GM12878 (cell line): Measurements from ENCODE around the gene RPGRIP1. TPM values are rescaled to one million over a fixed set of nuclear protein-coding genes. Genes with fewer than 3 reads are reported as not detected.

Source experiments
- ATAC-seq: fragments of 200-7000 bp; cut with Tn5 transposase; 3 replicates; pipeline ENCODE4 v1.9.1; 2020; ENCODE audit warnings: mild to moderate bottlenecking, moderate library complexity
- BruUV-seq: library from RNA; stranded (reverse); fragments of 400-500 nt; replicated peaks from 2 replicates; lab custom pipeline; 2021; lab: Mats Ljungman, UMichigan
- CTCF ChIA-PET: fragments of 300-600 bp; sonication (Branson Sonifier 250); formaldehyde crosslinking; extraction: SDS; loops from one replicate; lab custom pipeline; 2021; ENCODE audit warnings: inconsistent platforms; lab: Yijun Ruan, JAX
- POLR2A ChIA-PET: fragments of 350-600 bp; formaldehyde crosslinking; extraction: SDS; loops from one replicate; lab custom pipeline; 2021; ENCODE audit warnings: inconsistent platforms; lab: Charles Lee
- RAD21 ChIA-PET: fragments of 300-600 bp; sonication (Branson Sonifier 250); formaldehyde crosslinking; loops from one replicate; lab custom pipeline; 2023; ENCODE audit warnings: antibody characterized with exemption; ENCODE audit not compliant: unreplicated experiment; lab: Charles Lee
- SMC1A ChIA-PET: fragments of 300-600 bp; sonication (Branson Sonifier 250); formaldehyde crosslinking; loops from one replicate; lab custom pipeline; 2023; ENCODE audit not compliant: unreplicated experiment, uncharacterized antibody; lab: Charles Lee
- DNase-seq: peaks from one replicate; pipeline ENCODE4 v3.0.0-alpha.2; 2011; ENCODE audit warnings: low read depth, low spot score
- FAIRE-seq: peaks from 3 replicates; lab custom pipeline; 2011; peaks lifted over from hg19 to GRCh38; lab: Jason Lieb, UNC
- H2AFZ ChIP-seq: 2 replicates; pipeline ENCODE4 v1.6.0; 2011; ENCODE audit warnings: low read depth, low read length, control low read depth; ENCODE audit not compliant: control insufficient read depth
- H3K27ac ChIP-seq: 2 replicates; pipeline ENCODE4 v1.5.1; 2011; ENCODE audit warnings: control low read depth; ENCODE audit not compliant: control insufficient read depth, insufficient read depth
- H3K27me3 ChIP-seq, 2 experiments: replicated peaks in 1 of 2; 2 replicates each; pipeline versions ENCODE4 v1.6.0 to v1.6.1; 2011; ENCODE audit warnings: low read length in 1 of 2; ENCODE audit not compliant: control insufficient read depth in 2 of 2, insufficient read depth in 2 of 2
- H3K36me3 ChIP-seq, 2 experiments: 2 replicates each; pipeline ENCODE4 v1.5.1; 2011; ENCODE audit warnings: low read length in 1 of 2; ENCODE audit not compliant: control insufficient read depth in 2 of 2, insufficient read depth in 2 of 2
- H3K4me1 ChIP-seq: 2 replicates; pipeline ENCODE4 v1.6.1; 2011; ENCODE audit warnings: mild to moderate bottlenecking, low read length, moderate library complexity, mixed read lengths; ENCODE audit not compliant: control insufficient read depth, insufficient read depth
- H3K4me2 ChIP-seq: 2 replicates; pipeline ENCODE4 v1.6.0; 2011; ENCODE audit warnings: control low read depth; ENCODE audit not compliant: control insufficient read depth, insufficient read depth
- H3K4me3 ChIP-seq: fragments of 200-600 bp; sonication (generic); 2 replicates; pipeline ENCODE4 v1.5.1; 2016
- H3K79me2 ChIP-seq: 2 replicates; pipeline ENCODE4 v1.6.0; 2011; ENCODE audit warnings: low read length; ENCODE audit not compliant: control insufficient read depth, insufficient read depth
- H3K9ac ChIP-seq: 2 replicates; pipeline ENCODE4 v1.8.0; 2011; ENCODE audit warnings: low read length, control low read depth, mixed read lengths; ENCODE audit not compliant: control insufficient read depth, insufficient read depth
- H3K9me3 ChIP-seq: replicated peaks from 3 replicates; pipeline ENCODE4 v1.5.1; 2011; ENCODE audit warnings: mild to moderate bottlenecking, low read length; ENCODE audit not compliant: control insufficient read depth, insufficient read depth
- H4K20me1 ChIP-seq: 2 replicates; pipeline ENCODE4 v1.6.0; 2011; ENCODE audit not compliant: control insufficient read depth, insufficient read depth
- CBFB ChIP-seq: IDR thresholded peaks from 2 replicates; pipeline ENCODE4 v1.6.1; 2016; ENCODE audit warnings: antibody characterized with exemption, low read depth
- CEBPB ChIP-seq, 2 experiments: fragments of 150-350 bp in 1 of 2; IDR thresholded peaks; 2 replicates each; pipeline ENCODE4 v1.6.1; 2012 to 2014; ENCODE audit warnings: low read depth in 2 of 2, low read length in 2 of 2, borderline replicate concordance in 1 of 2, inconsistent platforms in 1 of 2
- ESRRA ChIP-seq: IDR thresholded peaks from 2 replicates; pipeline ENCODE4 v1.6.1; 2012; ENCODE audit warnings: mild to moderate bottlenecking, low read length, improper control_type of control experiment
- FOXK2 ChIP-seq: fragments of 450-650 bp; IDR thresholded peaks from 2 replicates; pipeline ENCODE4 v1.6.1; 2017; ENCODE audit warnings: mild to moderate bottlenecking, moderate library complexity
- GABPA ChIP-seq: IDR thresholded peaks from 2 replicates; pipeline ENCODE4 v1.6.1; 2014; ENCODE audit warnings: antibody characterized with exemption, low read depth, mild to moderate bottlenecking, inconsistent platforms
- IKZF1 ChIP-seq: fragments of 450-650 bp; conservative IDR thresholded peaks from 2 replicates; pipeline ENCODE4 v1.6.1; 2017; ENCODE audit warnings: antibody characterized with exemption, mild to moderate bottlenecking
- MXI1 ChIP-seq: fragments of 150-350 bp; IDR thresholded peaks from 2 replicates; pipeline ENCODE4 v1.6.1; 2011; ENCODE audit warnings: low read depth, mild to moderate bottlenecking, inconsistent platforms, low read length, improper control_type of control experiment
- RCOR1 ChIP-seq: conservative IDR thresholded peaks from 2 replicates; pipeline ENCODE4 v1.6.1; 2012; ENCODE audit warnings: low read depth, low read length, improper control_type of control experiment
- SIX5 ChIP-seq: IDR thresholded peaks from 2 replicates; pipeline ENCODE4 v1.6.1; 2011; ENCODE audit warnings: mild to moderate bottlenecking, low read depth, low read length, moderate library complexity; ENCODE audit not compliant: severe bottlenecking
- TBL1XR1 ChIP-seq: IDR thresholded peaks from 2 replicates; pipeline ENCODE4 v1.6.1; 2012; ENCODE audit warnings: low read depth, low read length, improper control_type of control experiment
- WGBS: methylation state at CpG from one replicate; pipeline ENCODE4 v1.1.6; 2016; ENCODE audit warnings: low lambda C conversion rate; ENCODE audit not compliant: insufficient replicate concordance, insufficient coverage; ENCODE audit errors: missing lambda C conversion rate; 5-methylcytosine and 5-hydroxymethylcytosine counted together
- in situ Hi-C: fragments of 300-500 bp; cut with MboI; formaldehyde crosslinking; loops from 9 replicates; pipeline ENCODE4 v1.14.3; 2018; ENCODE audit warnings: mixed read lengths
- intact Hi-C: fragments of 100-400 bp; cut with micrococcal nuclease; formaldehyde crosslinking; loops from one replicate; pipeline ENCODE4 v1.14.2; 2022; ENCODE audit not compliant: unreplicated experiment
- polyA plus RNA-seq, 11 experiments: library from polyadenylated mRNA; depleted of rRNA in 4 of 11; unstranded in 6 of 11; stranded (reverse) in 5 of 11; fragments of >200 nt; fragmentation: Nextera tagmentation in 4 of 11; fragmentation: Illumina TruSeq in 1 of 11; extraction: Ambion mirVana in 4 of 11; extraction: Trizol in 1 of 11; gene quantifications; 1 replicate in 1 of 11; 2 replicates in 10 of 11; pipeline versions ENCODE4 v1.2.1 to v1.2.3, GENCODE V29; 2011 to 2016; ENCODE audit warnings: inconsistent platforms in 2 of 11, missing spikeins in 2 of 11, low read depth in 1 of 11
- total RNA-seq, 4 experiments: library from RNA; depleted of rRNA in 3 of 4; stranded (reverse); fragments of >200 nt in 3 of 4; fragmentation: Illumina TruSeq in 1 of 4; extraction: Trizol in 1 of 4; gene quantifications; 2 replicates each; pipeline versions ENCODE4 v1.2.1 to v1.2.3, GENCODE V29; 2013 to 2021
- TF ChIP-seq, protein P1 (sequence below): fragments of 450-650 bp; IDR thresholded peaks from 2 replicates; pipeline ENCODE4 v1.6.1; 2017; ENCODE audit warnings: mild to moderate bottlenecking, moderate library complexity
- TF ChIP-seq, protein P2 (sequence below): fragments of 450-650 bp; formaldehyde crosslinking; IDR thresholded peaks from 2 replicates; pipeline ENCODE4 v1.4.0; 2020; ENCODE audit warnings: mild to moderate bottlenecking, moderate library complexity

Gene RPGRIP1
- total and polyA plus RNA-seq, 10 of the 15 experiments (the other 5 are each of a cell fraction or from before 2014, with no cell fraction given): 0.07 to 1.1 (median 0.30) TPM; not detected in 1

DNA sequence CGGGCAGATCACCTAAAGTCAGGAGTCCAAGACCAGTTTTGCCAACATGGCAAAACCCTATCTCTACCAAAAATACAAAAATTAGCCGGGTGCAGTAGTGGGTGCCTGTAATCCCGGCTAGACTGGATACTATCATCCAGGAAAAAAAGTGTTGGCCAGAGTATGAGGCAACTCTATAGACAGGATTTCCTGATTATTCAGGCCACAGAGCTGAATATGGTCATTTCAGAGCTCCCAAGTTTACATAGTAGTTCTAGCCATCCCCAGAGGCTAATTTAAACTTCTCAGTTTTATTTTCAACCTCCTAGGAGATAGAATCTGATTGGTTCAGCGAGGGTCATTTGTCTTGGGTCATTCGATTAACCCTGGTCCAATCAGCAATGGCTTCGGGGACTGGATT, 7.3 kb downstream of the RPGRIP1 start:
- Histone ChIP-seq H3K4me3 (no peak overlapping the region), H3K27ac (no peak overlapping the region), H3K4me1 (no peaks in the 10 kb centered on the region; the same call in 1 of the 2 replicates), H4K20me1 (no peaks in the 10 kb centered on the region), H3K79me2 (no peaks in the 10 kb centered on the region)
- ChIA-PET SMC1A (no interaction called here), CTCF (no interaction called here), RAD21 (no interaction called here)
- DNase-seq (no peak), ATAC-seq (no peak)
- intact Hi-C loops: no loop called here
- WGBS: 75% methylated on average over 6 of the region's 6 CpGs
- in situ Hi-C loops: no loop called here
- no peak for TF ChIP-seq MXI1
- TF ChIP-seq, protein P1, sequence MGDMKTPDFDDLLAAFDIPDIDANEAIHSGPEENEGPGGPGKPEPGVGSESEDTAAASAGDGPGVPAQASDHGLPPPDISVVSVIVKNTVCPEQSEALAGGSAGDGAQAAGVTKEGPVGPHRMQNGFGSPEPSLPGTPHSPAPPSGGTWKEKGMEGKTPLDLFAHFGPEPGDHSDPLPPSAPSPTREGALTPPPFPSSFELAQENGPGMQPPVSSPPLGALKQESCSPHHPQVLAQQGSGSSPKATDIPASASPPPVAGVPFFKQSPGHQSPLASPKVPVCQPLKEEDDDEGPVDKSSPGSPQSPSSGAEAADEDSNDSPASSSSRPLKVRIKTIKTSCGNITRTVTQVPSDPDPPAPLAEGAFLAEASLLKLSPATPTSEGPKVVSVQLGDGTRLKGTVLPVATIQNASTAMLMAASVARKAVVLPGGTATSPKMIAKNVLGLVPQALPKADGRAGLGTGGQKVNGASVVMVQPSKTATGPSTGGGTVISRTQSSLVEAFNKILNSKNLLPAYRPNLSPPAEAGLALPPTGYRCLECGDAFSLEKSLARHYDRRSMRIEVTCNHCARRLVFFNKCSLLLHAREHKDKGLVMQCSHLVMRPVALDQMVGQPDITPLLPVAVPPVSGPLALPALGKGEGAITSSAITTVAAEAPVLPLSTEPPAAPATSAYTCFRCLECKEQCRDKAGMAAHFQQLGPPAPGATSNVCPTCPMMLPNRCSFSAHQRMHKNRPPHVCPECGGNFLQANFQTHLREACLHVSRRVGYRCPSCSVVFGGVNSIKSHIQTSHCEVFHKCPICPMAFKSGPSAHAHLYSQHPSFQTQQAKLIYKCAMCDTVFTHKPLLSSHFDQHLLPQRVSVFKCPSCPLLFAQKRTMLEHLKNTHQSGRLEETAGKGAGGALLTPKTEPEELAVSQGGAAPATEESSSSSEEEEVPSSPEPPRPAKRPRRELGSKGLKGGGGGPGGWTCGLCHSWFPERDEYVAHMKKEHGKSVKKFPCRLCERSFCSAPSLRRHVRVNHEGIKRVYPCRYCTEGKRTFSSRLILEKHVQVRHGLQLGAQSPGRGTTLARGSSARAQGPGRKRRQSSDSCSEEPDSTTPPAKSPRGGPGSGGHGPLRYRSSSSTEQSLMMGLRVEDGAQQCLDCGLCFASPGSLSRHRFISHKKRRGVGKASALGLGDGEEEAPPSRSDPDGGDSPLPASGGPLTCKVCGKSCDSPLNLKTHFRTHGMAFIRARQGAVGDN: no peak
- no peak for TF ChIP-seq ESRRA
- TF ChIP-seq CEBPB (IDR thresholded peaks at IDR 0.05; ENCODE audit: borderline replicate concordance in 1 of 2, low read depth in 2 of 2, low read length in 2 of 2): no peak
- no peak for TF ChIP-seq FOXK2
- TF ChIP-seq IKZF1: no peak
- no peak for TF ChIP-seq RCOR1
- TF ChIP-seq SIX5: no peak
- TF ChIP-seq, protein P2, sequence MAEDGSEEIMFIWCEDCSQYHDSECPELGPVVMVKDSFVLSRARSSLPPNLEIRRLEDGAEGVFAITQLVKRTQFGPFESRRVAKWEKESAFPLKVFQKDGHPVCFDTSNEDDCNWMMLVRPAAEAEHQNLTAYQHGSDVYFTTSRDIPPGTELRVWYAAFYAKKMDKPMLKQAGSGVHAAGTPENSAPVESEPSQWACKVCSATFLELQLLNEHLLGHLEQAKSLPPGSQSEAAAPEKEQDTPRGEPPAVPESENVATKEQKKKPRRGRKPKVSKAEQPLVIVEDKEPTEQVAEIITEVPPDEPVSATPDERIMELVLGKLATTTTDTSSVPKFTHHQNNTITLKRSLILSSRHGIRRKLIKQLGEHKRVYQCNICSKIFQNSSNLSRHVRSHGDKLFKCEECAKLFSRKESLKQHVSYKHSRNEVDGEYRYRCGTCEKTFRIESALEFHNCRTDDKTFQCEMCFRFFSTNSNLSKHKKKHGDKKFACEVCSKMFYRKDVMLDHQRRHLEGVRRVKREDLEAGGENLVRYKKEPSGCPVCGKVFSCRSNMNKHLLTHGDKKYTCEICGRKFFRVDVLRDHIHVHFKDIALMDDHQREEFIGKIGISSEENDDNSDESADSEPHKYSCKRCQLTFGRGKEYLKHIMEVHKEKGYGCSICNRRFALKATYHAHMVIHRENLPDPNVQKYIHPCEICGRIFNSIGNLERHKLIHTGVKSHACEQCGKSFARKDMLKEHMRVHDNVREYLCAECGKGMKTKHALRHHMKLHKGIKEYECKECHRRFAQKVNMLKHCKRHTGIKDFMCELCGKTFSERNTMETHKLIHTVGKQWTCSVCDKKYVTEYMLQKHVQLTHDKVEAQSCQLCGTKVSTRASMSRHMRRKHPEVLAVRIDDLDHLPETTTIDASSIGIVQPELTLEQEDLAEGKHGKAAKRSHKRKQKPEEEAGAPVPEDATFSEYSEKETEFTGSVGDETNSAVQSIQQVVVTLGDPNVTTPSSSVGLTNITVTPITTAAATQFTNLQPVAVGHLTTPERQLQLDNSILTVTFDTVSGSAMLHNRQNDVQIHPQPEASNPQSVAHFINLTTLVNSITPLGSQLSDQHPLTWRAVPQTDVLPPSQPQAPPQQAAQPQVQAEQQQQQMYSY (CRISPR knock-in tag): no peak
- TF ChIP-seq TBL1XR1: no peak
- TF ChIP-seq CBFB: no peak
- TF ChIP-seq GABPA: no peak
- TF ChIP-seq, all 136 proteins: peak for 0
- Histone ChIP-seq H3K9me3 (no peaks in the 10 kb centered on the region), H3K4me2 (no peak overlapping the region), H2AFZ (no peak overlapping the region), H3K27me3 (no peaks in the 10 kb centered on the region), H3K9ac (no peak overlapping the region), H3K36me3 (no peaks in the 10 kb centered on the region)
- FAIRE-seq: no peak
- POLR2A ChIA-PET: no interaction called here
- BruUV-seq: no TSS peak
